Stomach smooth muscle (tissue), 2 donors: ENCODE data around the gene ANKFY1.

ENCODE experiments used
- H3K27ac ChIP-seq: one replicate; pipeline ENCODE4 v1.7.0; 2013; ENCODE audit warnings: mild to moderate bottlenecking, low read length, inconsistent platforms
- H3K27me3 ChIP-seq, 2 donors: one replicate each; pipeline ENCODE4 v1.7.0; 2013; ENCODE audit warnings: low read length in 2 of 2; ENCODE audit not compliant: insufficient read depth in 2 of 2, control insufficient read depth in 1 of 2
- H3K36me3 ChIP-seq, 2 donors: one replicate each; pipeline ENCODE4 v1.7.0; 2013; ENCODE audit warnings: low read length in 2 of 2; ENCODE audit not compliant: control insufficient read depth in 2 of 2, insufficient read depth in 2 of 2
- H3K4me1 ChIP-seq: one replicate; pipeline ENCODE4 v1.7.0; 2013; ENCODE audit warnings: low read length; ENCODE audit not compliant: control insufficient read depth, insufficient read depth
- H3K4me3 ChIP-seq, 2 donors: one replicate each; pipeline ENCODE4 v1.7.0; 2013; ENCODE audit warnings: low read length in 2 of 2
- H3K9ac ChIP-seq, 2 donors: one replicate each; pipeline ENCODE4 v1.7.0; 2013; ENCODE audit warnings: low read length in 2 of 2, mild to moderate bottlenecking in 1 of 2
- H3K9me3 ChIP-seq, 2 donors: one replicate each; pipeline ENCODE4 v1.7.0; 2013; ENCODE audit warnings: low read length in 2 of 2; ENCODE audit not compliant: control insufficient read depth in 2 of 2
- donor health status: healthy.
- donor health status: Pancreatic carcinoma.

ANKFY1 gene

GRCh38 chr17:4124999-4125398 lies 138.8 kb downstream of the ANKFY1 start:
- H3K36me3 ChIP-seq = peaks cover 15 to 18% of the 10 kb centered on the region in 2 donors
- no peak overlapping the region for H3K9ac ChIP-seq

DNA sequence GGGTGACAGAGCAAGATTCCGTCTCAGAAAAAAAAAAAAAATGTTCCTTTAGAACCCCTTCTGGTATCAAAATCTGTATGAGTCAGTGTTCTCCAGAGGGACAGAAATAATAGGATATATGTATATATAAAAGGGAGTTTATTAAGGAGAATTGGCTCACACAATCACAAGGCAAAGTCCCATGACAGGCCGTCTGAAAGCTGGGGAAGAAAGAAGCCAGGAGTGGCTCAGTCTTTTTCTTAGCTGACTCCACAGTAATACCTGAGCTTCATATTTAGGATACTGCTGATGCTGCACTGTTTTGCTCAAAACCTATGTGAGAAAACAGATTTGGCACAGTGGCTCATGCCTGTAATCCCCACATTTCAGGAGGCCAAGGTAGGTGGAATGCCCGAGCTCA lies 143.4 kb downstream of the ANKFY1 start:
- Histone ChIP-seq H3K27me3 (no peaks in the 10 kb centered on the region), H3K4me3 (no peak overlapping the region), H3K36me3 (peaks cover 25 to 42% of the 10 kb centered on the region in 2 donors), H3K9ac (no peak overlapping the region), H3K27ac (no peak overlapping the region), H3K4me1 (no peaks in the 10 kb centered on the region), H3K9me3 (no peaks in the 10 kb centered on the region)

More at GRCh38 chr17:4124999-4125398, 138.8 kb downstream of the ANKFY1 start:
- Histone ChIP-seq H3K4me3 (no peak overlapping the region), H3K9me3 (no peaks in the 10 kb centered on the region), H3K27me3 (no peaks in the 10 kb centered on the region), H3K27ac (no peak overlapping the region), H3K4me1 (no peaks in the 10 kb centered on the region)

DNA sequence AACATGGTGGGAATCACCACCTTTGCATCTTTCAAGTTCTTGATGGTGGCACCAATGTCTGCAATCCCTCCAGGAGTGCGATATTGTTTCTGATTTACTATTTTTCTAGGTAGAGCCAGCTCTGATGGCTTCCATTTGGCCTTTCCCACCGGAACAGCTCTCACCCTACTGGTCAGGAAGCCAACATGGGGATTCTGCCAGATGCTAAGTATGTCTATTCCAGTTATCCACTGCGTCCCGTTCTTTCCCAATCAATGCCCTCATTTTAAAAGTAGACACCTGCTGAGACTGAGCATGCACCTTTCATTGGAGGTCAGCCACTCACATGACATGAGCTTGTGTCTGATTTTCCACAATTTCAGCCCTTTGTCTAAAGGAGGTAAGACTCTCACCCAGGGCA lies 144.5 kb downstream of the ANKFY1 start:
- Histone ChIP-seq H3K4me1 (no peaks in the 10 kb centered on the region), H3K4me3 (no peak overlapping the region), H3K27me3 (no peaks in the 10 kb centered on the region), H3K27ac (no peak overlapping the region), H3K9me3 (no peaks in the 10 kb centered on the region), H3K9ac (no peak overlapping the region), H3K36me3 (peaks cover 26 to 41% of the 10 kb centered on the region in 2 donors)

- peaks cover 21 to 41% of the 10 kb centered on the region in 2 donors for H3K36me3 ChIP-seq
Observed at GRCh38 chr17:4118015-4118743, 145.6 kb downstream of the ANKFY1 start.

GRCh38 chr17:4116516-4116915 lies 147.3 kb downstream of the ANKFY1 start:
- H3K4me1 ChIP-seq = no peaks in the 10 kb centered on the region
- no peak overlapping the region for H3K9ac ChIP-seq
- H3K4me3 ChIP-seq = no peak overlapping the region
- H3K27me3 ChIP-seq = no peaks in the 10 kb centered on the region
- peaks cover 24 to 42% of the 10 kb centered on the region in 2 donors for H3K36me3 ChIP-seq
- no peak overlapping the region for H3K27ac ChIP-seq
- H3K9me3 ChIP-seq = no peaks in the 10 kb centered on the region

More at GRCh38 chr17:4118015-4118743, 145.6 kb downstream of the ANKFY1 start:
- Histone ChIP-seq H3K27ac (no peak overlapping the region), H3K4me3 (no peak overlapping the region), H3K27me3 (no peaks in the 10 kb centered on the region), H3K4me1 (no peaks in the 10 kb centered on the region), H3K9me3 (no peaks in the 10 kb centered on the region), H3K9ac (no peak overlapping the region)
